Heart right ventricle (tissue), 16 donors: ENCODE results near the gene EEF1E1. TPM values are rescaled to one million over a fixed set of nuclear protein-coding genes. Genes with fewer than 3 reads are reported as not detected.

Experiments
- ATAC-seq, 8 donors: fragments of 200-7000 bp; cut with Tn5 transposase; one replicate each; pipeline ENCODE4 v1.9.1; 2020; ENCODE audit warnings: mild to moderate bottlenecking in 8 of 8, moderate library complexity in 8 of 8, moderate number of reproducible peaks in 1 of 8
- DNase-seq, 2 donors: peaks; one replicate each; pipeline ENCODE4 v3.0.0-alpha.2; 2020
- H3K27ac ChIP-seq, 10 donors: fragments of 200-600 bp; sonication (generic) in 2 of 10; one replicate each; pipeline versions ENCODE4 v1.5.0 to v1.8.0; 2020 to 2022; ENCODE audit warnings: mild to moderate bottlenecking in 3 of 10
- H3K27me3 ChIP-seq, 7 donors: fragments of 200-600 bp; one replicate each; pipeline ENCODE4 v1.8.0; 2021 to 2022; ENCODE audit warnings: mild to moderate bottlenecking in 2 of 7
- H3K36me3 ChIP-seq, 9 donors: fragments of 200-600 bp; sonication (generic) in 1 of 9; one replicate each; pipeline versions ENCODE4 v1.5.0 to v1.8.0; 2020 to 2022; ENCODE audit warnings: mild to moderate bottlenecking in 2 of 9
- H3K4me1 ChIP-seq, 9 donors: fragments of 200-600 bp; sonication (generic) in 1 of 9; one replicate each; pipeline versions ENCODE4 v1.5.0 to v1.8.0; 2020 to 2022; ENCODE audit warnings: mild to moderate bottlenecking in 4 of 9
- H3K4me3 ChIP-seq, 10 donors: fragments of 200-600 bp; sonication (generic) in 2 of 10; one replicate each; pipeline versions ENCODE4 v1.5.0 to v1.8.0; 2020 to 2022; ENCODE audit warnings: mild to moderate bottlenecking in 7 of 10, moderate library complexity in 2 of 10
- H3K9me3 ChIP-seq, 11 donors: fragments of 200-600 bp in 10 of 11; sonication (generic) in 2 of 11; one replicate each; pipeline versions ENCODE4 v1.5.0 to v1.8.0; 2013 to 2022; ENCODE audit warnings: mild to moderate bottlenecking in 2 of 11, control low read depth in 1 of 11, moderate library complexity in 1 of 11
- WGBS, 2 donors: extraction: QIAGEN DNeasy Blood & Tissue Kit; methylation state at CpG; one replicate each; pipeline ENCODE4 v1.1.7; 2013; ENCODE audit warnings: inconsistent platforms in 1 of 2; 5-methylcytosine and 5-hydroxymethylcytosine counted together
- intact Hi-C, 10 donors: fragments of 100-400 bp; cut with DNase I; formaldehyde crosslinking; loops; one replicate each; pipeline versions ENCODE4 v1.11.1 to v1.14.2; 2022
- polyA plus RNA-seq, 2 donors: library from polyadenylated mRNA; stranded (reverse); fragments of 200-250 nt; gene quantifications; one replicate each; pipeline ENCODE4 v1.2.3, GENCODE V29; 2013
- total RNA-seq, 10 donors: library from RNA; stranded (reverse); fragmentation: NEBNext Ultra II Directional in 3 of 10; extraction: Animal tissue kit (Norgen Biotek cat#: 25700) in 3 of 10; gene quantifications; one replicate each; pipeline versions ENCODE4 v1.2.1 to v1.2.4, GENCODE V29; 2021 to 2023
- TF ChIP-seq, protein P1 (sequence below), 9 donors: fragments of 200-600 bp; sonication (generic) in 2 of 9; IDR thresholded peaks; one replicate each; pipeline versions ENCODE4 v1.5.0 to v1.8.0; 2021 to 2022; ENCODE audit warnings: antibody characterized with exemption in 9 of 9, mild to moderate bottlenecking in 5 of 9, moderate library complexity in 1 of 9
- donor health status: Arrhythmogenic right ventricular cardiomyopathy.
- donor health status: ischemic (EF 13 %, LVEDD 7.1; RV severe dilation, severe dysfunction).
- donor health status: healthy with polysubstance abuse.
- donor health status: DM: no; HTN: yes; CAD: no.
- donor health status: DM: no; HTN: no; CAD: no.
- donor health status: ischemic (EF 25% LVEDD 6.9; RV normal size, moderate dysfunction).
- donor health status: ischemic (EF 25% LVEDD 5.7; RV mildly dilated, moderate dysfunction).
- donor health status: healthy.
- donor health status: DM: yes; HTN: yes; CAD: no.
- donor health status: Ischemic cardiomyopathy.
- donor health status: ischemic (EF 35%, LVEDD 5.7; RV mildly dilated, moderate dysfunction).
- donor health status: nonischemic (EF 11% LVEDD 7.7; RV severe dilation, severe dysfunction).
- donor health status: DM: yes; HTN: yes; CAD: no.
- donor health status: PGD.
- donor health status: ischemic (EF 29% LVEDD 5.4; RV normal size, mild dysfunction).
- donor health status: nonischemic (EF 23%, LVEDD 6.1; RV moderate dilation, normal function).

The EEF1E1 gene
- total and polyA plus RNA-seq, 12 donors: 10.0 to 43.8 (median 13.3) TPM

GRCh38 chr6:8064638-8065518, 37.5 kb downstream of the EEF1E1 start:
- WGBS, 2 donors: 82 to 84% methylated on average over 7 of the region's 7 CpGs
- TF ChIP-seq, protein P1, sequence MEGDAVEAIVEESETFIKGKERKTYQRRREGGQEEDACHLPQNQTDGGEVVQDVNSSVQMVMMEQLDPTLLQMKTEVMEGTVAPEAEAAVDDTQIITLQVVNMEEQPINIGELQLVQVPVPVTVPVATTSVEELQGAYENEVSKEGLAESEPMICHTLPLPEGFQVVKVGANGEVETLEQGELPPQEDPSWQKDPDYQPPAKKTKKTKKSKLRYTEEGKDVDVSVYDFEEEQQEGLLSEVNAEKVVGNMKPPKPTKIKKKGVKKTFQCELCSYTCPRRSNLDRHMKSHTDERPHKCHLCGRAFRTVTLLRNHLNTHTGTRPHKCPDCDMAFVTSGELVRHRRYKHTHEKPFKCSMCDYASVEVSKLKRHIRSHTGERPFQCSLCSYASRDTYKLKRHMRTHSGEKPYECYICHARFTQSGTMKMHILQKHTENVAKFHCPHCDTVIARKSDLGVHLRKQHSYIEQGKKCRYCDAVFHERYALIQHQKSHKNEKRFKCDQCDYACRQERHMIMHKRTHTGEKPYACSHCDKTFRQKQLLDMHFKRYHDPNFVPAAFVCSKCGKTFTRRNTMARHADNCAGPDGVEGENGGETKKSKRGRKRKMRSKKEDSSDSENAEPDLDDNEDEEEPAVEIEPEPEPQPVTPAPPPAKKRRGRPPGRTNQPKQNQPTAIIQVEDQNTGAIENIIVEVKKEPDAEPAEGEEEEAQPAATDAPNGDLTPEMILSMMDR (IDR thresholded peaks at IDR 0.05): no peak
- no peak for ATAC-seq

DNA sequence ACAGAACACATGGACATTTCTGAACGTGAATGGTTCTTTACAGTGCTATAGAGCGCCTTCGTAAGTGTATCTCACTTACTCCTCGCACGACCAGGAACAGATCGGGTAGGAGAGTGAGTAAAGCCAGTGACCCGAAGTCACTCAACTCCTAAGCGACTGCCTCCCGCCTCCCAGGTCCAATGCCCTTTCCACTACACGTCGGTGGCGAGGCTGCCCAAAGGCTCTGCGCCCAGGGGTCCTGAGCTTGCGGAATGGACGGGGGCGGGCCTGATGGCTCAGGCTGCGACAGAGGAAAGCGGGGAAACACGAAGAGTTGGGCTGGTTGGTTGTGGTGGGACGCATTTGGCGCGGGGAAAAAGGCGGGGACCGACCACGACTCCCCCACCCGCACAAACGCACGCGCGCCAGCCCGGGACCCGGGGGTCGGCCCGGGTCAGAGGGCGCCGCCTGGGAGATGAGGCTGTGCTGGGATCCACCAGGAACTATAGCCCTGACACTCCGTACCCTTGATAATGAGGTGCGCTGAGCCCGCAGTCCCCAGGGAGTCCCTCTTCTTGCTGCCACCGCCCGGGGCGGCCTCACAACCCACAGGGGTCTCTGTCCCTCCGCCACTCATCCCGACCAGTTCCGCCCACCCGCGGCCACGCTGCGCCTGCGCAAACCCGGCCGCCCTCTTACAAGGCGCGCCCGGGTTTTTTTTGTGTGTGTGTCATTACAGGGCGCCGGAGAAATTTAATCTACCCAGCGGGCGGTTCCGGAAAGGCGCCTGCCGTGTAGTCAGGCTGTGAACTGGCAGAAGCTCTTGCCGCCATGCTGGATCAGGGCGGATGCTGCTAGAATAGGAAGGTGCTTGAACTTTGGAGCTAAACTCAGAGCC, 38.3 kb downstream of the EEF1E1 start, which contains the start of gene BLOC1S5:
Gene BLOC1S5 (minus strand): TSS at position 629 of the 877 bp plus-strand sequence. CDS start 13 bp downstream, at position 616.
- H3K27ac ChIP-seq: peak within 1 kb of the TSS; percentile 52 to 94 (median 90)
- intact Hi-C loops: loop anchor here in 4 of 10 donors (5.0 to 10.0 kb wide), 4 partner anchors 57 to 342 kb away; partner anchors contain the start of gene TXNDC5 (in 2 of the 4)
- H3K4me1 ChIP-seq: peaks cover 0 to 25% (median 10%) of the 10 kb centered on the region in 9 donors
- 0% methylated on average over 61 to 64 of the region's 64 CpGs for WGBS, 2 donors
- peak within 1 kb of the TSS; percentile 64 to 95 (median 85) for H3K4me3 ChIP-seq
- no peaks in the 10 kb centered on the region for H3K27me3 ChIP-seq
- no peaks in the 10 kb centered on the region for H3K9me3 ChIP-seq
- DNase-seq: peak; percentile 94 to 98
- ATAC-seq: peak; percentile 98 to 99 (median 99)
- TF ChIP-seq, protein P1 (IDR thresholded peaks at IDR 0.05): peak in 3 of 9 donors; percentile 14 to 28 (median 26)
- peaks cover 0 to 31% (median 0%) of the 10 kb centered on the region in 9 donors for H3K36me3 ChIP-seq

More at GRCh38 chr6:8064638-8065518, 37.5 kb downstream of the EEF1E1 start:
- Histone ChIP-seq H3K9me3 (no peaks in the 10 kb centered on the region), H3K4me3 (peak overlapping the region; percentile 64 to 95 (median 85)), H3K36me3 (peaks cover 0 to 26% (median 0%) of the 10 kb centered on the region in 9 donors), H3K27ac (peak overlapping the region; percentile 47 to 94 (median 90)), H3K4me1 (peaks cover 0 to 21% (median 10%) of the 10 kb centered on the region in 9 donors), H3K27me3 (no peaks in the 10 kb centered on the region)
- intact Hi-C loops: loop anchor here in 4 of 10 donors (5.0 to 10.0 kb wide), 4 partner anchors 58 to 343 kb away; partner anchors contain the start of gene TXNDC5 (in 2 of the 4)
- no peak for DNase-seq

GRCh38 chr6:8061736-8062135, 40.6 kb downstream of the EEF1E1 start:
- WGBS, 2 donors: 90 to 91% methylated on average over 4 of the region's 4 CpGs
- ATAC-seq (no peak), DNase-seq (no peak)
- no peaks in the 10 kb centered on the region for H3K27me3 ChIP-seq
- H3K27ac ChIP-seq: no peak overlapping the region
- H3K4me3 ChIP-seq: no peak overlapping the region
- H3K9me3 ChIP-seq: no peaks in the 10 kb centered on the region
- intact Hi-C loops: loop anchor here in 5 of 10 donors (2.0 to 10.0 kb wide), 5 partner anchors 54 to 339 kb away; partner anchors contain the start of gene TXNDC5 (in 2 of the 5)
- TF ChIP-seq, protein P1 (IDR thresholded peaks at IDR 0.05): no peak
- peaks cover 0 to 44% (median 0%) of the 10 kb centered on the region in 9 donors for H3K36me3 ChIP-seq
- peaks cover 0 to 31% (median 12%) of the 10 kb centered on the region in 9 donors for H3K4me1 ChIP-seq
